Left colon (tissue), 2 donors: ENCODE measurements around the gene NFKBIZ. TPM values are rescaled to one million over a fixed set of nuclear protein-coding genes. Genes with fewer than 3 reads are reported as not detected.

Experiments
- ATAC-seq: fragments of 200-7000 bp; cut with Tn5 transposase; one replicate; pipeline ENCODE4 v1.9.1; 2020; ENCODE audit warnings: mild to moderate bottlenecking, moderate library complexity
- DNase-seq, 2 donors: peaks; one replicate each; pipeline ENCODE4 v3.0.0-alpha.2; 2020
- intact Hi-C, 2 donors: fragments of 100-400 bp; cut with DNase I in 1 of 2; cut with micrococcal nuclease in 1 of 2; formaldehyde crosslinking; loops; one replicate each; pipeline versions ENCODE4 v1.11.2 to v1.14.0; 2022; cut with DNase I, micrococcal nuclease
- total RNA-seq, 2 donors: library from RNA; stranded (reverse); fragmentation: NEBNext Ultra II Directional; extraction: Animal tissue kit (Norgen Biotek cat#: 25700); gene quantifications; one replicate each; pipeline ENCODE4 v1.2.1, GENCODE V29; 2021
- donor health status: DM: no; HTN: no; CAD: no.
- donor health status: DM: yes; HTN: yes; CAD: no.

NFKBIZ gene
- total RNA-seq, 2 donors from 2014 or later = 86.5 to 170 TPM

DNA sequence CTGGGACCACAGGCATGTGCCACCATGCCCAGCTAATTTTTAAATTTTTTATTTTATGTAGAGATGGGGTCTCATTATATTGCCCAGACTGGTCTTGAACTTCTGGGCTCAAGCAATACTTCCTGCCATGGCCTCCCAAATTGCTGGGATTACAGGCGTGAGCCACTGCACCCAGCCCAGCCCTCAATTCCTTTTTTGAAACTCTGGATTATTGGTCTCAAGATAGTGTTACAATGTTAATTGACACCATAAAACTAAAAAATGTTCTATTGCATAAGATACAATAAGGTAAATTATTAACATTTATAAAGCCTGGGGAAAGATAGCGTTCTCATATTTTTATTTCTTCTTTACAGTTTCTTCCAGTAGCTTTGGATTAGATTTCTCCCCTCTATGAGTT lies 3.9 kb upstream of the NFKBIZ start:
- intact Hi-C loops = no loop called here
- DNase-seq (peak in 1 of 2 donors; percentile 52), ATAC-seq (peak; percentile 33)

DNA sequence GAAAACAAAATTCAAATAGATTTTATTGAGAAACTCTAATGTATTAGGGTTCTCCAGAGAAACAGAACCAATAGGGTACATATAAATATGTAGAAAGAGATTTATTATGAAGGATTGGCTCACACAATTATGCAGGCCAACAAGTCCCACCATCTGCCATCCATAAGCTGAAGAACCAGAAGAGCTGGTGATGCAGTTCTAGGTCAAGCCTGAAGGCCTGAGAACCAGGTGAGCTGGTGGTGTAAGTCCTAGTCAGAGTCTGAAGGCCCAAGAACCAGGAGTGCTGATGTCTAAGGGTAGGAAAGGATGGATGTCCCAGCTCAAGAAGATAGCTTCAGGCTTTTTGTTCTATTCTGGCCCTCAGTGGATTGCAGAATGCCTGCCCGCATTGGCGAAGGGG lies 2.6 kb upstream of the NFKBIZ start:
- intact Hi-C loops = no loop called here
- ATAC-seq (no peak), DNase-seq (no peak)

DNA sequence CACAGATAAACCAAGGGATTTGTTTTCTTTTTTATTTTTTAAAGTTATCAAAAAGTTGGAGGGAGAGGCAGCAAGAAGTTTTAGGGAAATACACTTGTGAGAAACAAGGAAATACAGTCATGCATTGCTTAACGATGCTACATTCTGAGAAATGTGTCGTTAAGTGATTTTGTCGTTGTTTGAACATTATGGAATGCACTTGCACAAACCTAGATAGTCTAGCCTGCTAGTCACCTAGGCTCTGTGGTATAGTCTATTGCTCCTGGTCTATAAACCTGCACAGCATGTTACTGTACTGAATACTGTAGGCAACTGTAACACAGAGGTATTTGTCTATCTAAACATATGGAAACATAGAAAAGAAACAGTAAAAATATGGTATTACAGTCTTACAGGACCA lies 2.0 kb upstream of the NFKBIZ start:
- no peak for ATAC-seq
- intact Hi-C loops = no loop called here
- no peak for DNase-seq

DNA sequence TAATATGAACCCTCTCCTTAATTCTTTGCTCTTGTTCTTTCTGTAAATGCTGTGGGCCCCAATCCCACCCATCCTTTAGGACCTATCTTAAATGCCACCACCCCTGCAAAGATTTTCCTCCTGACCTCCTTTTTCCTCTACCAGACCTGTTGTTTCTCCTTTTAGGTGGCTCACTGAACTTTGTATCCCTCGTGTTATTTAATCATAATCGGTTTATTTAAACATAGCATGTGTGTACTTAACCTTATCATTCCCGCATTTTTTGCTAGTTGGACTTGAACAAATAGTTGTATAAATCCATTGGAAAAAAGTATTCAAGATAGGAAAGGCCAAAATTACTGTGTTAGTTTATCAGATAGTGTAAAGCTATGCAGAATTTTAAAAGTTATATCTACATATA lies 988 bp upstream of the NFKBIZ start:
- no peak for DNase-seq
- intact Hi-C loops = no loop called here
- peak; percentile 40 for ATAC-seq

DNA sequence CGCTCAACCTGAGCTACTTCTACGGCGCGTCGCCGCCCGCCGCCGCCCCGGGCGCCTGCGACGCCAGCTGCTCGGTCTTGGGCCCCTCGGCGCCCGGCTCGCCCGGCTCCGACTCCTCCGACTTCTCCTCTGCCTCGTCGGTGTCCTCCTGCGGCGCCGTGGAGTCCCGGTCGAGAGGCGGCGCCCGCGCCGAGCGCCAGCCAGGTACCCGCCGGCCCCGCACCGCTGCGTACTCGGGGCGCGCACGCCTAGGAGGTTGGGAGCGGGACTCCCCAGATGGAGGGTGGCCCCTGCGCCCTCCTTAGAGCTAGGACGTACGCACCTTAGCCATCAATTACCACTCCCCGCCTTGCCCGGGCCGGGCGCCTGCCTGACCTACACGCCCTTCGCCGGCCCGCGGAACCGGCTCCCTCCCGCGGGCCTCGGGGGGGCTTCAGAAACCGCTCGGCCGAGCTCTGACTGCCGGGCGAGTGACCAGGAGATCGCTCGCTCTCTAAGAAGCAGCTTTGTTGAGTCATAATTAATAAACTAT lies 466 bp downstream of the NFKBIZ start:
- intact Hi-C loops = loop anchor here in 1 of 2 donors (5.0 to 10.0 kb wide), 2 partner anchors 37 to 235 kb away; no protein-coding TSS in a partner anchor
- ATAC-seq (peak; percentile 13), DNase-seq (peak; percentile 35 to 66)

DNA sequence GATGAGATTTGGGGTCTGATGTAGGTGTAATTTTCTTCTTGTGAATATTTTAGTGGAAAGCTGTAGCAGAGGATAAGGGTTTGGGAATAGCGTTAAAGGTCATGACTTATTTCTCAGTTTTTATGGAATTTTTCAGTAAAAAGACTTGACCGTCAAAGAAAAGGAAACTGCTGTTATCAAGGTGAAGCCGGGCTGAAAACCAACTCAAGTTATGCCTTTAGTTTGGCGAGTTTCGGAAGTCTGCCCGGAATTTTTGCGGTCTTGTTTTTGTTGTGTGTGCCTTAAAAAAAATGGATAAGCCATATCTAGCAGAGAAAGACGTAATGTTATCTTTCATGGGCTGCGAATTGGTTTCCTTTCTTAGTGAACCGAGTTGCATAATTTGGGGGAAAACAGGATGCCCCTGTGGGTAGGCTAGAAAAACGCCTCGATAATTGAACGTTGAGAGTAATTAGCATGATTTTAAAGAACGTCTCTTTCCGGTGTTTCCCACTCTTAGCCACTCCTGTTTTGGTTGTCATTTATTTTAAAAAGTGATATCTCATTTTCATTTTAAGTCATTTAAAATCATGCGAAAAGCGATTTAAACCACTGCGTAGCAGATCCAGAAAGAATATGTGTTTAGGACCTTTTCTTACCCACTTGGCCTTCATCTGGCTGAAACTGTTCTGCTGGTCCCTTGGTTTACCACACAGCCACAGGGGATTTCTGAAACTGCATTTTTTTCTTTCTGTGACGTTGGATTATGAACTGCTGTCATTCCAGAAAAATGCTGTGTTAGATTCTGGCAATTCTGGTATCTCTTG lies 1.1 kb downstream of the NFKBIZ start:
- no peak for DNase-seq
- ATAC-seq = no peak
- intact Hi-C loops = loop anchor here in 1 of 2 donors (5.0 to 10.0 kb wide), 2 partner anchors 38 to 234 kb away; no protein-coding TSS in a partner anchor

DNA sequence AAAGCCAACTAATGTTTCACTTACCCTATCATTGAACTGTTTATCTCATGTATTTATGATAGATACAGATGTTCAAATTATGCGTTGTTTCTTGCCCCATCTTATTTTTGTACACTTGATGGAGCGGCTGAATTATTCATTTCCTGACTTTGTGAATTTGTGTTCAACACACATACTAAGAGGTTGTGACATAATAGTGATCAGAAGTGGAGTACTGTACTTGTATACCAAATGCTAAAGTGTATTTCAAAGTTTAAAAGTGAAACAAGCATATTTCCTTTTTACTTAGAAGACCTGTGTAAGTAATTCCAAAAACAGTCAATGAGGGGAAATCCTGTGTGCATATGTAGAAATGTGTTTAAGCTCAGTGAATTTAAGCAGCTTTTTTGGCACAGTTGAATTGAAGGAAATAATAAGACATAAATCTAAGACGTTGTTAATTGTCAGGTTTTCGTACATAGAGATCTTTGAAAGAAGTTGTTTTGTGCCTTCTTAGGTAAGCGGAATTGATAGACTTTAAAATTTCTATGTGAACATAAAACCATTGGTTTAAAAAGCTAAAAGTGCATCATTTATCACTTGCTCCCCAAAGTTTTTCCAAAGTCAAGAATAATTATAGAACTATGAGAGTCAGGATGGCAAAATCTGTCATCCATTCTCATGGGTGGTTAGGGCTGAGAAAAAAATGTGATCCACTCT lies 1.9 kb downstream of the NFKBIZ start:
- no peak for ATAC-seq
- no peak for DNase-seq
- intact Hi-C loops = loop anchor here in 1 of 2 donors (5.0 to 10.0 kb wide), 2 partner anchors 39 to 234 kb away; no protein-coding TSS in a partner anchor

DNA sequence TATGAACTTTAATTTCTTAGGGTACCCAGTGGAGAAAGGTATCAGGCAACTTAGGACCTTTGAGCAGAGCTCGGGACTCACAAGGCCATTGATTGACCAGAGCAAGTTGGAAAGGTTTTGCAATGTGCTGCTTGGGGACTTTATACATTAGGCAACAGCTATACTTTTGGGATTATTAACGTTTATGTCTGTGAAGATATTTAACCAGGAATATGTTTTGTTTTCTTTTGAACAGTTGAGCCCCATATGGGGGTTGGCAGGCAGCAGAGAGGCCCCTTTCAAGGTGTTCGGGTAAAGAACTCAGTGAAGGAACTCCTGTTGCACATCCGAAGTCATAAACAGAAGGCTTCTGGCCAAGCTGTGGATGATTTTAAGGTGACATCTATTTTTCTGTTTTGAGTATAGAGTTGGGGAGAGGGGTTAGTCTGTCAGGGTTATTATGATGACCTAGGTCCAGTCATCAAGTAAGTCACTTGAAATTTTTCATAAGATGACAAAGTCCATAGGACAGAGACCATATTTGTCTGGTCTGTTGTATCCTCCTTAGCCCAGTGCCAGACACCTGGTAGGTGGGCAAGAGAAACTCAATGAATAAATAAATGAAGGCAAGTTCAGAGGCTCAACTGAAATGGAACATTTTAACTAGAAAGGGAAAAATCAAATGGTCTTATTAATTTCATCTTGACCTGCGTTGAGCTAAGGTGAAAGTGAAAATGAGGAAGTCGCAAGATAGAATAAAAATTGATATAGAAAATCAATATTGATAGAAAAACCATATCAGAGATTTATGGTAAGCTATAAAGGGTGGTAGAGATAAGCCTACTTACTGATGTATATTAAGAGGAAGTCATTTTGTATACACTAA lies 2.8 kb downstream of the NFKBIZ start:
- peak; percentile 4 for ATAC-seq
- no peak for DNase-seq
- intact Hi-C loops = loop anchor here in 1 of 2 donors (5.0 to 10.0 kb wide), 2 partner anchors 40 to 233 kb away; no protein-coding TSS in a partner anchor

DNA sequence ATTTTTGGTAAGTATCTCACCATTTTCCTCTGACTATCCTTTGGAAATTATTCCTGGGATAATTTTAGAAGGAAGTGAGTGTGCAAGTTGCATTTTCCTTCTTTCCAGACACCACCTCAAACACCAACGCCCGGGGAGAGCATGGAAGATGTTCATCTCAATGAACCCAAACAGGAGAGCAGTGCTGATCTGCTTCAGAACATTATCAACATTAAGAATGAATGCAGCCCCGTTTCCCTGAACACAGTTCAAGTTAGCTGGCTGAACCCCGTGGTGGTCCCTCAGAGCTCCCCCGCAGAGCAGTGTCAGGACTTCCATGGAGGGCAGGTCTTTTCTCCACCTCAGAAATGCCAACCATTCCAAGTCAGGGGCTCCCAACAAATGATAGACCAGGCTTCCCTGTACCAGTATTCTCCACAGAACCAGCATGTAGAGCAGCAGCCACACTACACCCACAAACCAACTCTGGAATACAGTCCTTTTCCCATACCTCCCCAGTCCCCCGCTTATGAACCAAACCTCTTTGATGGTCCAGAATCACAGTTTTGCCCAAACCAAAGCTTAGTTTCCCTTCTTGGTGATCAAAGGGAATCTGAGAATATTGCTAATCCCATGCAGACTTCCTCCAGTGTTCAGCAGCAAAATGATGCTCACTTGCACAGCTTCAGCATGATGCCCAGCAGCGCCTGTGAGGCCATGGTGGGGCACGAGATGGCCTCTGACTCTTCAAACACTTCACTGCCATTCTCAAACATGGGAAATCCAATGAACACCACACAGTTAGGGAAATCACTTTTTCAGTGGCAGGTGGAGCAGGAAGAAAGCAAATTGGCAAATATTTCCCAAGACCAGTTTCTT lies 3.9 kb downstream of the NFKBIZ start:
- ATAC-seq (no peak), DNase-seq (peak in 1 of 2 donors; percentile 26)
- intact Hi-C loops = loop anchor here in 1 of 2 donors (5.0 to 10.0 kb wide), 2 partner anchors 41 to 232 kb away; no protein-coding TSS in a partner anchor

DNA sequence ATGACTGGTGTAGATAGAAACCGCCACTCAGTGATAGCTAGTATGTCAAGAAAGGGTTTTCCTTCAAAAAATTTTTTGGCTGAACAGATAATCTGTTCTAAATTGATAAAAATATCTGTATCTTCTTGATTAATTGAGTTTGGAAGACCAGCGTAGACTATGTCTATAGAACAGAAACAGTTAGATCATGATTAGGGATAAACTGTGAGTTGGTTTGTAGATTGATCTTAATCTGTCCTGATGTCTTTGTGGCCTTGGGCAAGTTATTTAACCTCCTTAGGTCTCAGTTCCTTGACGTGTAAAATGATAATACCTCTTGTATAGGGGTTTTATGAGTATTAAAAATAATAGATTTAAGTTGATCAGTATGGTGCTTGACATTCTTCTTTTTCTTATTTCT lies 4.7 kb downstream of the NFKBIZ start:
- intact Hi-C loops = loop anchor here in 1 of 2 donors (5.0 to 10.0 kb wide), 2 partner anchors 42 to 231 kb away; no protein-coding TSS in a partner anchor
- no peak for DNase-seq
- no peak for ATAC-seq

DNA sequence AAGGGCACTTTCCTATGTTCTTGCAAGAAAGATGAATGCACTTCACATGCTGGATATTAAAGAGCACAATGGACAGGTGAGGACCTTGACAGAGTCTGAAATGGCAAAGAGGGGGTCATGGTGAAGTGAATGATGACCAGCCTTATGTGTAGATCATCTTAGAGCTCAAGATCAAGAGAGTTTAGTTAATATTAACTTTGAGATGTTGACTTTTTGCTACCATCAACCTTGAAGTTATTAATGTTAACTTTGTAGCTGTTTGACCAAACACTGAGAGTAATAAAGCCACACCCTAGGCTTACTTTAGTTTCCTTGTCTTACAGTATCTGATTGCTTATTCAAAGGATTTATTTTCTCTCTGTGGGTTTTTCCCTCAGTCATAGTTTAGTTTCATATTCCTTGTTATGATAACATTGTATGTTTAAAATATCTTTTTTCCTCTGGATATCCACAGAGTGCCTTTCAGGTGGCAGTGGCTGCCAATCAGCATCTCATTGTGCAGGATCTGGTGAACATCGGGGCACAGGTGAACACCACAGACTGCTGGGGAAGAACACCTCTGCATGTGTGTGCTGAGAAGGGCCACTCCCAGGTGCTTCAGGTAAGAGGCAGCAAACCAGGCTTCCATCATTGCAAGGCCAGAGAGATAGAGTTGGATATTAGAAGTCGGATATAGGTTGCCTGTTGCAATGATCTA lies 5.4 kb downstream of the NFKBIZ start:
- DNase-seq (peak in 1 of 2 donors; percentile 51), ATAC-seq (peak; percentile 73)
- intact Hi-C loops = loop anchor here in 1 of 2 donors (5.0 to 10.0 kb wide), 2 partner anchors 42 to 230 kb away; no protein-coding TSS in a partner anchor

DNA sequence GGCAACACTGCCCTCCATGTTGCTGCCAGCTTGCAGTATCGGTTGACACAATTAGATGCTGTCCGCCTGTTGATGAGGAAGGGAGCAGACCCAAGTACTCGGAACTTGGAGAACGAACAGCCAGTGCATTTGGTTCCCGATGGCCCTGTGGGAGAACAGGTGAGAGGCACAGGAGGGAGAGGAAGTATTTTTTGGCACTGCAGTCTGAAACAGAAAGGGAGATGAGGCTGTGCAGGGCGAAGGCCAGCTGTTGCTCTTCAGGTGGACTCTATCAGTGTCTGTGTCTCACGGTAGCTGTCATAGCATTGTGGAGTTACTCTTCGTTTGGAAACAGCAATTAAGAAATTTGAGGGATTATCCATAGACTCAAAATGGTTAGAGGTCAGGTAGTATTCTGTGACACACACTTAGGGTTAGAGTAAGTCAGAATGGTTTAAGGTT lies 8.0 kb downstream of the NFKBIZ start:
- no peak for ATAC-seq
- DNase-seq = no peak
- intact Hi-C loops = loop anchor here in 1 of 2 donors (10.0 kb wide), 1 partner anchor 227 kb away; no protein-coding TSS in a partner anchor

DNA sequence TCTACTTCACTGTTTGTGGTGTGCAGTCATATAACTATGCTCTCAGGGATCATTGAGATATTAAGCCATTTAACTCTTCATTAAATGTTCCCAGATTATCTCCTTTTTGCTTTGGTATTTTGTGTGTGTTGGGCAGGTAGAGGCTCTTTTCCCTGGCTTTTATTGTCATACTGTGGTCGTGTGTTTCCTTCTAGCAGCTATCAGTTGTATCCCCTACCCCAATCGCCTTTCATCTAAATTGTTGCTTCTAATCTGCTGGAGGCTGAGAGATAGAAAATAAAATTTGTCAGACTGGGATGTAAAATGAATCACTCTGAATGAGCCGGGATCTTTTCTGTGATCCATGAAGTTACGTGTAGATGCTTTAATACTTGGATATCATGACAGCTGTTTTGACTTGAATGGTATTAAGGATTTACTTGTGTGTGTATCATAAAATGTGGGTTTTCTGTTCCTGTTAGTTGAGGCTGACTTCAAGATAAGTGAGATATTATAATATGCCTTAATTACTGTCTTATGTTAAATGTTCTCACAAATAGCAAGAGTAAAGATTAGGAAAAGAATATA lies 9.2 kb downstream of the NFKBIZ start:
- intact Hi-C loops = loop anchor here in 1 of 2 donors (10.0 kb wide), 1 partner anchor 226 kb away; no protein-coding TSS in a partner anchor
- ATAC-seq = no peak
- DNase-seq = no peak

DNA sequence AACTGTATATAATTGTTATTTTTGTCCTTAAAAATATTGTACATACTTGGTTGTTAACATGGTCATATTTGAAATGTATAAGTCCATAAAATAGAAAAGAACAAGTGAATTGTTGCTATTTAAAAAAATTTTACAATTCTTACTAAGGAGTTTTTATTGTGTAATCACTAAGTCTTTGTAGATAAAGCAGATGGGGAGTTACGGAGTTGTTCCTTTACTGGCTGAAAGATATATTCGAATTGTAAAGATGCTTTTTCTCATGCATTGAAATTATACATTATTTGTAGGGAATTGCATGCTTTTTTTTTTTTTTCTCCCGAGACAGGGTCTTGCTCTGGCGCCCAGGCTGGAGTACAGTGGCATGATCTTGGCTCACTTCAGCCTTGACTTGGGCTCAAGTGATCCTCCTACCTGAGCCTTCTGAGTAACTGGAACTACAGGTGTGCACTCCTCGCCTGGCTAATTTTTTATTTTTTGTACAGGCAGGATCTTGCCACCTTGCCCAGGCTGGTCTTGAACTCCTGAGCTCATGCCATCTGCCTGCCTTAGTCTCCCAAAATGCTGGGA lies 10.7 kb downstream of the NFKBIZ start:
- ATAC-seq (no peak), DNase-seq (no peak)
- intact Hi-C loops = loop anchor here in 1 of 2 donors (10.0 kb wide), 1 partner anchor 225 kb away; no protein-coding TSS in a partner anchor

DNA sequence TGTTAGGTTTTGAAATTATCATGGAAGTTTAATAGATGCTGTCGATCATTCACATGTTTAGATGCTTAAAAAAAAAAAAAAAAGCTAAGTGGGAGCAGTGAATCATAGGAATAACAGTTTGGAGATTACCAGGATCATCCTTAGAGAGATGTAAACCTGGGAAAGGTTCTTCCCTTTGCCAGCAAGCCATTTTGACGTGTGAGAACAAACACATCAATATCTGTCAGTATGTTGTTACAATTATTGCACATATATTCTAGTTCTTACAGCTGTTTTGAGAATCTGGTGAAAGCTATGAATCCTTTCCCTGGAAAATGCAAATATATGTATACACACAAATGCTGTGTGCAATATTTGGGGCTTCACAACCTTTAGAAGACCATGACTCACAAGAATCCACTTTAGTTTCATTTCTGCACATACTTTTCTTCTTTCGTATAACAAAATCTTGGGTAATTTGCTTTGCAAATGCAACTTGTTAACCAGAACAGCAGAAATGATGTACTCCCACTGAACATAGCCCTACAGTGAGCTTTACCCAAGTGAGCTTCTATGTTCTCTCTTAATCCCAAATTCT lies 12.0 kb downstream of the NFKBIZ start:
- intact Hi-C loops = no loop called here
- DNase-seq (no peak), ATAC-seq (no peak)
